PFSK-1 (cell line): ENCODE data around the gene LATS1.

Experiments used
- FOXP2 ChIP-seq: optimal IDR thresholded peaks from 2 replicates; pipeline ENCODE3; 2011; ENCODE audit warnings: borderline replicate concordance, control low read depth, inconsistent platforms; ENCODE audit not compliant: insufficient read depth; ENCODE audit errors: extremely low read length, extremely low read depth
- POLR2AphosphoS5 ChIP-seq: IDR thresholded peaks from 2 replicates; pipeline ENCODE4 v1.6.1; 2012; ENCODE audit warnings: low read depth, mild to moderate bottlenecking, control low read depth, low read length, moderate library complexity
- SIN3A ChIP-seq: IDR thresholded peaks from 2 replicates; pipeline ENCODE4 v1.6.1; 2012; ENCODE audit warnings: mild to moderate bottlenecking, low read length, moderate library complexity, borderline replicate concordance; ENCODE audit not compliant: insufficient read depth
- TAF1 ChIP-seq: IDR thresholded peaks from 2 replicates; pipeline ENCODE4 v1.6.1; 2012; ENCODE audit warnings: low read length, control low read depth, borderline replicate concordance; ENCODE audit not compliant: insufficient read depth
- TF ChIP-seq, protein P1 (sequence below), 2 experiments: IDR thresholded peaks; 2 replicates each; pipeline versions ENCODE4 v1.6.1 to v1.8.0; 2011 to 2012; ENCODE audit warnings: low read depth in 2 of 2, low read length in 2 of 2, control low read depth in 1 of 2, inconsistent platforms in 1 of 2, mild to moderate bottlenecking in 1 of 2, moderate library complexity in 1 of 2; ENCODE audit not compliant: insufficient read depth in 1 of 2

The LATS1 gene

DNA sequence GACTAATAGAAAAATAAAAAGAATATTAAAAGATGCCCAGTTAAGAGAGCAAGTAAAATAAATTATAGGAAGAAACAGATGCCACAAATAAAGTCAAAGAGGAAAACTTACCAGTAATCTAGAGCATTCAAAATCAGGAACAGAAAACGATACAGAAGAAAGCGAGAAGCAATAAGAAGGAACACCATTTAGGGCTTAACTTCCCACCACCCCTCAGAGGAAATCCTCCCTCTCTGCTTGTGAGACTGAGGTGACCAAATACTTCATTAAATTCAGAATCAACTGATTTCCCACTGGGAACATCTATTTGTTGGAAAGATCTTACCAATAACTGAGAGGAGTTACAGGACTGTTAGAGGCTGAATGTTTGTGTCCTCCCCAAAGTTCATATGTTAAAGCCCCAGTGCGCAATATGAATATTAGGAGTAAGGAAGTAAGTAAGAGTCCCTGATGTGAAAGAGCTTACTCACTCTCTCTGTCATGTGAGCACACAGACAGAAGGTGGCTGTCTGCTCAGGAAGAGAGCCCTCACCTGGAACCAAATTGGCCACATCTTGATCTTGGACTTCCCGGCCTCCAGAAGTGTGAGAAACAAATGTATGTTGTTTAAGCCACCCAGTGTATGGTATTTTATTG, 88.9 kb downstream of the LATS1 start:
- TF ChIP-seq FOXP2: no peak
- TF ChIP-seq, protein P1, sequence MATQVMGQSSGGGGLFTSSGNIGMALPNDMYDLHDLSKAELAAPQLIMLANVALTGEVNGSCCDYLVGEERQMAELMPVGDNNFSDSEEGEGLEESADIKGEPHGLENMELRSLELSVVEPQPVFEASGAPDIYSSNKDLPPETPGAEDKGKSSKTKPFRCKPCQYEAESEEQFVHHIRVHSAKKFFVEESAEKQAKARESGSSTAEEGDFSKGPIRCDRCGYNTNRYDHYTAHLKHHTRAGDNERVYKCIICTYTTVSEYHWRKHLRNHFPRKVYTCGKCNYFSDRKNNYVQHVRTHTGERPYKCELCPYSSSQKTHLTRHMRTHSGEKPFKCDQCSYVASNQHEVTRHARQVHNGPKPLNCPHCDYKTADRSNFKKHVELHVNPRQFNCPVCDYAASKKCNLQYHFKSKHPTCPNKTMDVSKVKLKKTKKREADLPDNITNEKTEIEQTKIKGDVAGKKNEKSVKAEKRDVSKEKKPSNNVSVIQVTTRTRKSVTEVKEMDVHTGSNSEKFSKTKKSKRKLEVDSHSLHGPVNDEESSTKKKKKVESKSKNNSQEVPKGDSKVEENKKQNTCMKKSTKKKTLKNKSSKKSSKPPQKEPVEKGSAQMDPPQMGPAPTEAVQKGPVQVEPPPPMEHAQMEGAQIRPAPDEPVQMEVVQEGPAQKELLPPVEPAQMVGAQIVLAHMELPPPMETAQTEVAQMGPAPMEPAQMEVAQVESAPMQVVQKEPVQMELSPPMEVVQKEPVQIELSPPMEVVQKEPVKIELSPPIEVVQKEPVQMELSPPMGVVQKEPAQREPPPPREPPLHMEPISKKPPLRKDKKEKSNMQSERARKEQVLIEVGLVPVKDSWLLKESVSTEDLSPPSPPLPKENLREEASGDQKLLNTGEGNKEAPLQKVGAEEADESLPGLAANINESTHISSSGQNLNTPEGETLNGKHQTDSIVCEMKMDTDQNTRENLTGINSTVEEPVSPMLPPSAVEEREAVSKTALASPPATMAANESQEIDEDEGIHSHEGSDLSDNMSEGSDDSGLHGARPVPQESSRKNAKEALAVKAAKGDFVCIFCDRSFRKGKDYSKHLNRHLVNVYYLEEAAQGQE (IDR thresholded peaks at IDR 0.05; ENCODE audit: insufficient read depth in 1 of 2, low read depth in 2 of 2, low read length in 2 of 2): no peak
- no peak for TF ChIP-seq POLR2AphosphoS5
- TF ChIP-seq SIN3A: no peak

DNA sequence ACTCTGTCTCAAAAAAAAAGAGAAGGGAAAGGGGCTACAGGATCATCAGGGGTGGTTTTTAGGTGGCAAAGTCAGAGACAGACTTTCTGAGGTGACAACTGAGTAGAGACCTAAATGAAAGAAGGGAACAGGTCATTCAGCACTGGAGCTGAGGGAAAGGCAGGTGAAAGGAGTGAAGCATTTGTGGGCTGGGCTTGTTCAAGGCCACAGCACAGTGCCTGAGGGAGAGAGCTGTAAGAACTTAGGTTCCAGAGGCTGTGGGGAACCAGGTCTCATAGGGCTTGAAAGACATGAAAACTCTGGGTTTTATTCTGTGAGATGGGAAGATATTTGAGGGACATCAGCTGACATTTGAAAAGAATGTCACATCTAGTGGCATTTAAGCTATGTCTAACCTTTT, 90.2 kb downstream of the LATS1 start:
- TF ChIP-seq POLR2AphosphoS5: no peak

DNA sequence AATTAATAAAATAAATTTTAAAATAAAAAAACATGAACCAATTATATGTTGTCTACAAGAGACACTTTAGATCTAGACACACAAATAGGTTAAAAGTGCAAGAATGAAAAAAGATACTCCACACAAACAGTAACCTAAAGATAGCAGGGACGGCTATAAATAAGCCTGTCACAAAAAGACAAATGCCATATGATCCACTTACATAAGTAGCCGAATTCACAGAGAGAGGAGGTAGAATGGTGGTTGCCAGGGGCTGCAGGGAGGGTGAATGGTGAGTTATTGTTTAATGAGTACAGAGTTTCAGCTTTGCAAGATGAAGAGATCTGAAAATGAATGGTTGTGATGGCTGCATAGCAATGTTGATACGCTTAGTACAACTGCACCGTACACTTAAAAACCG, 102.1 kb downstream of the LATS1 start:
- TF ChIP-seq, protein P1 (IDR thresholded peaks at IDR 0.05; ENCODE audit: insufficient read depth in 1 of 2, low read depth in 2 of 2, low read length in 2 of 2): no peak
- TF ChIP-seq FOXP2: no peak

DNA sequence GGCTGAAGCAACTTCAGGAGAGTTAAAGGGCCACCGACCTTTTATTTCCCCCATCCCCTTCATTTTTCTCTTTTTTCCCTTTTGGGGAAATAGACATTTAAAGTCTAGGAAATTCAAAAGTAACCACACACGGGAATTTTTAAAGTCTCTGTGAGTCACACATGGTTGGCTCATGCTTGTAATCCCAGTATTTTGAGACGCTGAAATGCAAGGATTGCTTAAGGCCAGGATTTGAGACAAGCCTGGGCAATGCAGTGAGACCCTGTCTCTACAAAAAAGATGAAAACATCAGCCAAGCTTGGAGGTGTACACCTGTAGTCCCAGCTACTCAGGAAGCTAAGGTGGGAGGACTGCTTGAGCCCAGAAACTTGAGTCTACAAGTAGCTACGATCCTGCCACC, 103.6 kb downstream of the LATS1 start:
- TF ChIP-seq POLR2AphosphoS5 (no peak), FOXP2 (no peak), TAF1 (no peak), SIN3A (no peak)
- TF ChIP-seq, protein P1 (IDR thresholded peaks at IDR 0.05; ENCODE audit: insufficient read depth in 1 of 2, low read depth in 2 of 2, low read length in 2 of 2): no peak

DNA sequence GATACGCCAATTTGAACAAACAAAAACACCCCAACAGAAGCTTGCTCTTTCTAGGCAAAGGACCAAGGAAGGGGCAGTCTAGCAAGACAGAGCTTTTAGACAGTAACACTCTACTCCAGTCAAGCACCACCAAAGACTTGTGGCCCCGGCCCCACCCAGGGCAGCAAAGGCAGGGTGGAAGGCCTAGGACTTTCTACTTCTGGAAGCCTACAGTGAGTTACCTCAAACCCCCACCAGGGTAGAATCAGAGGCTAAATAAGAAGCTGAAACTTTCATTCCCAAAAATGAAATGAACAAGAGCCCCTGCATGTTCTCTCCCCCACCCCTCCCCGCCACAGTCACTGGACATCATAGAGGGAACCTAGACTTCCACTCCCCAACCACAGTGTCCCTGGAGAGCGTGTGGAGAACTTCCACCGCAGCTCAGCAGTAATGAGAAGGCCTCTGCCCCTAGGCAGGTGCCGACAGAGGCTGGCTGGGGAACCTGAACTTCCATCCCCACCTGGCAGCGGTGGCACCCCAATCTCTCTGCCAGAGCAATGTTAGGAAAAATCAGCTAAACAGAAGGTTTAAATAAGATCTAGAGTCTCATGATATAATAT, 109.4 kb downstream of the LATS1 start:
- TF ChIP-seq FOXP2: no peak
- TF ChIP-seq TAF1: no peak
- TF ChIP-seq, protein P1 (IDR thresholded peaks at IDR 0.05; ENCODE audit: insufficient read depth in 1 of 2, low read depth in 2 of 2, low read length in 2 of 2): no peak
